Pulmonary artery endothelial cell (primary cell): ENCODE results near the gene JTB. TPM values are rescaled to one million over a fixed set of nuclear protein-coding genes. Genes with fewer than 3 reads are reported as not detected.
"Not testable (repeated sequence)": the region's sequence is repeated elsewhere in the genome, so short reads cannot be mapped to it uniquely, and the experiment has no call there.

ENCODE experiments used
- DNase-seq: peaks from one replicate; pipeline ENCODE4 v3.0.0-alpha.2; 2011; ENCODE audit warnings: low read depth, low spot score
- total RNA-seq: library from RNA; depleted of rRNA; stranded (reverse); fragments of >200 nt; gene quantifications from 2 replicates; pipeline ENCODE4 v1.2.3, GENCODE V29; 2014

JTB gene
- 97.2 and 145 TPM in 2 replicates for total RNA-seq

GRCh38 chr1:153977250-153978240, at the start of gene JTB:
TSS of gene JTB (minus strand) at chr1:153977674. CDS start at chr1:153977252, 422 bp downstream.
- DNase-seq: no peak

DNA sequence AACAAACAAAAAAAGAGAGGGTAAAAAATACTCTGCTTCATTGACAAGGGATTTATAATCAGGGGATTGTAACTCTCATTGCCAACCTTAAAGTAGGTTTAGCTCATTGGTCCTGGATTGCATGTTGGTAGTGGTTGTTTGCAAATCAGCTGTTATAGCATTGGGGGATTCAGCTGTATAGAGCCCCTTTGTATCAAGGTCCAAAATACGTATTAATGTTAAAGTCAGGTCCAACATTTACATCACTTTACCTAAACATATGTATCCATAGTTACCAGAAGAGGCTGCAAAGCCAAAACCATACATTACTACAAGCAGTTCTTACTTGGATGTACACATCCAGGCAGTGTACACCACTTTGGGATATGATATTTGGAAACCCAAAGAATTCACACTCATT, 42.5 kb upstream of the JTB start:
- DNase-seq: no peak

GRCh38 chr1:154019269-154019668, 41.8 kb upstream of the JTB start:
- DNase-seq: no peak

- no peak for DNase-seq
Measured at GRCh38 chr1:154014154-154014907, 36.9 kb upstream of the JTB start.

GRCh38 chr1:154012543-154012942, 35.1 kb upstream of the JTB start:
- not testable (repeated sequence) for DNase-seq

GRCh38 chr1:154012129-154012528, 34.7 kb upstream of the JTB start:
- DNase-seq: no peak

DNA sequence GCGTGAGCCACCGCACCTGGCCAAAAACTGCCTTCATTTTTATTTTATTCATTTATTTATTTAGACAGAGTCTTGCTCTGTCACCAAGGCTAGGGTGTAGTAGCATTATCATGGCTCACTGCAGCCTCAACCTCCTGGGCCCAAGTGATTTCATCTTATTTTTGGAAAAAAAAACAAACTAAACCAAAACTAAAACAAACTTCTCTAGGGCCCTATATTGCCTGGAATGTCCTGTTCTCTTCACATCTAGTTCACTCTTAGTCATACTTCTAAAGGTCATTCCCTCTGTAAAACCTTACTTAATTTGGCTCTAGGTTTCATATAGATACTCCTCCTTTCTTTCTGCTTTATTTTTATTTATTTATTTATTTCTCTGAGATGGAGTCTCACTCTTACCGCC, 28.7 kb upstream of the JTB start:
- no peak for DNase-seq

DNA sequence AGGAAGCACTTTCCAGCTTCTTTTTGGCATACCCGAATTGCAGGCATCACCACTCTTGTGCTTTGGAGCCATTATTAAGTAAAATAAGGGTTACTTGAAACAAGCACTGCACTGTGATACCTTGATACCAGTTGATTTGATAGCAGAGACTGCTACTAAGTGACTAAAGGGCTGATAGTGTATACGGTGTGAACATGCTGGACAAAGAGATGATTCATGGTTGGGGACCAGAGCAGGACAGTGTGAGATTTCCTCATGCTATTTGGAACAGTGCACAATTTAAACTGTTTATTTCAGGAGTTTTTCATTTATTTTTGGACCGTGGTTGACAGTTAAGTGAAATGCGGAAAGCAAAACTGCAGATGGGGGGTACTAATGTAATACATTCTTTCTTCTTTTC, 22.9 kb upstream of the JTB start:
- DNase-seq: no peak

- DNase-seq: not testable (repeated sequence)
Measured at GRCh38 chr1:153996882-153997281, 19.4 kb upstream of the JTB start.

DNA sequence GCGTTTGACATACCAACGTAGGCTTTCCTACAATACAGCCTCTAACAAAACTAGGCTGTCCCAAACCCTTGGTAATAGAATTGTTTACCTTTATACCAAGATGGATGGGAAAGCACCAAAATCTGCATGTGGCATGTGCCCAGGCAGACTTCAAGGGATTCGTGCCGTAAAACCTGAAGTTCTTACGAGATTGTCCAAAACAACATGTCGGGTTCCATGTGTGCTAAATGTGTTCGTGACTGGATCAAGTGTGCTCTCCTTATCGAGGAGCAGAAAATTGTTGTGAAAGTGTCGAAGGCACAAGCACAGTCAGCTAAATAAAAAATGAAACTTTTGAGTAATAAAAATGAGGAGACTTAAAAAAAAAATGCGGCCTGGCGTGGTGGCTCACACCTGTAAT, 18.2 kb upstream of the JTB start:
- no peak for DNase-seq

DNA sequence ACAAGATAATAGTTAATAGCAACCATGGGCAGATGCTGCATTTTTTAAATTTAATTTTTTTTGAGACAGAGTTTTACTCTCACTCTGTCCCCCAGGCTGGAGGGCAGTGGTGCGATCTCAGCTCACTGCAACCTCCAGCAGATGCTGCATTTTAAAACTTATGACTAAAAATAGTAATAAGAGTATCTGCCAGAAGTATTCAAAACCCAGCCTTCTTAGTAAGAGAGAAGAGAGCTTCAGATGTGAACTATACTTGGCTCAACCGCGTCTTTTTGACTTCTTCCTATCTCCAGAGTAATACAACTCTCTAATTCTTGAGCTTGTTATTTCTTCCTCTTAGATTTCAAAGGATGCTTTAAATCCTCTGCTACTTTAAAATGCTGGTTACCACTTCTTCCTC, 17.7 kb upstream of the JTB start:
- no peak for DNase-seq

DNA sequence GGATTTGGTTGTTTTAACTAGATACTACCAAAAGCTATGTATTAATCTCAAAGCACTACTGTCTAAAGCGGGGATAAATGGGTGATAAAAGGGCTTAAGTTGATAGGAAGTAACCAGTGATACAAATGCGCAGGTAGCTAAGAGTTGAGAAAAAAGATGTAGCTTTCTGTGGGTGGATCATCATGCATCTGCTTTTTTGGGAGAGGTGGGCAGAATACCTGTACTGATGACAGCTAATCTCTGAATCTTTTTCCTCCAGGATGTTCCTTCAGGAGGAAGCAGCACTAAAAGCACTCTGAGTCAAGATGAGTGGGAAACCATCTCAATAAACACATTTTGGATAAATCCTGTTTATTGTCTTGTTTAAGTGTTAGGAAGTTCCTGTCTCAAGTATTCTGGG, 14.3 kb upstream of the JTB start:
- DNase-seq: no peak

GRCh38 chr1:153991151-153991630, 13.7 kb upstream of the JTB start:
- no peak for DNase-seq

GRCh38 chr1:153990468-153991150, 13.1 kb upstream of the JTB start, which contains the start of gene RPS27:
TSS of gene RPS27 (plus strand) at chr1:153990762. CDS start at chr1:153990797, 35 bp downstream.
- peak; percentile 94 for DNase-seq

- DNase-seq: no peak
Measured at GRCh38 chr1:153987621-153988020, 10.1 kb upstream of the JTB start.

DNA sequence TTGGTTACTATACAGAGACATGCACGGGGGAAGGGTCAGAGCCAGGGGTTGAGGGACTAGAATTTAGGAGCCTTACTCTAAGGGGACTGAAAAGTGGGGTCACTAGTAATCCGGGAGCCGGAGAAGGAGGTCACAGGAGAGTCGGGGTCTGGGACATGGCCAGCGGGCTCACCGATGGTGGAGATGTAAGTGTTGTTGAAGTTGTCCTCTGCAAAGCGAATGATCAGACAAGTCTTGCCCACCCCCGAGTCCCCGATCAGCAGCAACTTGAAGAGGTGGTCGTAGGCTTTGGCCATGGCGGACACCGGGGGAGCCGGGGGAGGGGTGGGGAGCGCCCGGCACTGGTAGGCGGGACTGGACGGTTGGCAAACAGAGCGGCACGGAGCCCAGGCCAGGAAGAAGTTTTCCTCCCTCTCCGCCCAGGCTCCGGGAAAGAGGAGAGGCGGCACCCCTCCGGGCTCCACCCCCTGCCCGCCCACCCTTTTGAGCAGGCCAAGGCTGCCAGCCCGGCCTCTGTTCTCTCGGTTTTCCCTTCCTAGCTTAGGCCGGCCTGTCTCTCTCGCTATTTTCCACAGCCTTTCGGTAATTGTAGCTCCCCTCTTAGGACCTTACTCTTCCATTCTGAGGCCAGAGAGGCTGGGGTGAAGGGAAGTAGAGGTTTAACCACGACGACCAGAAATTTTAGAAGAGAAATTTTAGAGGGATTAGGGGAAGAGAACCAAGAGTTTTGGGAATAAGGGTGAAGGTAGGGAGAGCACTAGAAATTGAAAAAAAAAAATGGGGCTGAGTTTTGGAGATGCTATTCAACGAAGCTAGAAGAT, 8.7 kb upstream of the JTB start, which contains the start of gene RAB13:
Gene RAB13 (minus strand): TSS at position 399 of the 821 bp plus-strand sequence. CDS start 103 bp downstream, at position 296.
- DNase-seq: no peak

DNA sequence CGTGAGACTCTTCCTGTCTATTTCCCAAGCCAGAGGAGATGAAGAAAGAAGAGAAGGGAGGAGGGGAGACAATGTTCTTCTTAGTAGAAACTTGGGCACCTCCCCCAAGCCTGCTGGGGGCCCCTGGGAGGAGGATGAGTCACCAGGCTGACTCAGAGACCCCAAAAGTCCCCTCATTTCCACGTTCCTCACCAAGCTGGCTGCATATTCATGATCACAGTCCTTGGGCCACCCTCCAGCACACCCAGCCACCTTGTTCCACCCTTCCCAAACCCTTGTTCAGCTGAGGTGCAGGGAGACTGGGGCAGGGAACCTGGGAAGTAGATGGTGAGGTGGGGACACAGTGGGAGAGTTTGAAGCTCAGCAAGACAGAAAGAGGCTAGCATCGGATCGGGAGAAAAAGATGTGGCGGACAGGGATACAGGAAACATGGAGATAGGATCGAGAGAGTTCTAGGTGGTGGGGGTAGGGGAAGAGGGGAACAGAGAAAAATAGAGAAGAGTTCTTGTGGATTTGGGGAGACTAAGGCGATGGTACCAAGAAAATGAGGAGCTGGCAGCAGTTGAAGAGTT, 8.0 kb upstream of the JTB start:
- no peak for DNase-seq

- no peak for DNase-seq
Measured at GRCh38 chr1:153984123-153984894, 6.8 kb upstream of the JTB start.

GRCh38 chr1:153981735-153982134, 4.3 kb upstream of the JTB start:
- DNase-seq: not testable (repeated sequence)
